Measurements from ENCODE around the gene SPSB2.

The SPSB2 gene

DNA sequence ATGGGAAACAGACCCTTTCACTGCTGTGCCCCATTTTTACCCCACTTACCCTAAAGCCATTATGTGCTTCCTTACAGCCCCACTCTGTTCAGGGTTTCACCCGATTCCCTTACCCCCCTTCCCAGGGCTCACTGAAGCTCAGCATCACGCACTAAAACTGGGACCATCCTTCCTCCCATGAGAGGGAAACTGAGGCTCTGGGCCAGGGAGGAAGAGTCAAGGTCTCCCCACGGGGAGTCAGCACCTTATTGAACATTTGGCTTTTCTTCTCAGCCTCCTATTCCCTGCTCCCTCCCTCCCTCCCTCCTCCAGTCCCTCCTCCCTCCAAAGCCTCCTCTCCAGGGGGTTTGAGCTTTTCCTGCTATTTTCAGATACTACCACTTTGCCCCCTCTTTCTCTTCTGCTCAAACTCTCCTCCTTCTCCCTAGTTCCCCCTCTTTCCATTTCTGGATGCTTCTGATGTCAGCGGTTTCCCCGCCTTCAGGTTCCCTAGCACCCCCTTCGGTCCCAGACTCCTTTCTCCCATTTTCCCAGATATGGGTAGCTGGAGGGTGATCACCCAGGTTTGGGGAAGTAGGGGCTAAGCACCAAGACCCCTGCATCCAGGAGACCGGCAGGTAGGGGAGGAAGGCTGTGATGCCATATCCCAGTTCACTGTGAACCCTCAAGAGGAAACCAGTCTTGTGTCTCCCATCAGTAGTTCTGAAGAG is 50.5 kb downstream of the SPSB2 start:
- peak in 1 of 56 donors; percentile 40 for DNase-seq

DNA sequence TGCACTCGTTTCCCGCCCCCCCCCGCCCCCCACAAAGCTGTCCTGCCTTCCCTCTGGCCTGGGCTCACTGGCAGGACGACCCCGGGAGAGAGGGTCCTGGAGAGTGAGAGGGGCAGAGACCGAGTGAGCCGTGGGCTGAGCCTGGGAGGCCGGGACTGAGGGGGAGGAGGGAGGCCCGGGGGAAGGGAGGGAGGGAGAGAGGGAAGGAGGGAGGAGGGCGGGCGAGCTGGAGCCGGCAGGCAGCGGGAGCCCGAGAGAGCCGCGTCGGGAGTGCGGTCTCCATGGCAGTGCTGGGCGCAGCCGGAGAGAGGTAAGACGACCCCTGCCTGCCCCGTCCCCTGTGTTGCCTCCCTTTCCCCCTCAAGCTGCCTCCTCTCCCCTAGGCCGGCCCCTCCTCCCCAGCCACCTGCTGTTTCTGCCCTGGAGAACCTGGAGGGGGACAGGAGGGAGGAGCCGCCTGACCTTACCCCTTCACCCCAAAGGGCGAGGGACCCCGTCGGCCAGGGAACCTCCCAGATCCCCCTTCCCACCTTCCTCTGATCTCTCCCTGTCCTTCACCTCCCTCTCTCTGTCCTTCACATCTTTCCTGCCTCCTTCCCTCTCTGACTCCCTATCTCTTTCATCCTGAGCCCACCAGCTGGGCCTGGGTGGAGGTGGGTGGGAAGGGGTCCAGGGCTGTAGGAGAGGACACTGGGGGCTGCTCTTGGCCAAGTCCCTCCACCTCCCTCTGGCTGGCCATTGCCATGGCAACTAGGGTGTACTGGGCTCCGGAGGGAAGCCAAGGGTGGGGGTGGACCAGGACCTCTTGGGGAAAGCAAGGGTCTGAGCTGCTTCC is 51.3 kb downstream of the SPSB2 start, which contains the start of gene GPR162:
TSS of gene GPR162 (plus strand) at position 231 of the 835 bp plus-strand sequence. CDS start 2,078 bp downstream, outside the sequence.
- peak in 33 of 56 donors; percentile 22 to 82 (median 65) for DNase-seq

Measured in amygdala (tissue), 56 donors.